Kidney epithelial cell (primary cell): ENCODE data around the gene NXPH4. TPM values are rescaled to one million over a fixed set of nuclear protein-coding genes. Genes with fewer than 3 reads are reported as not detected.
A peak's percentile ranks its signal among the peaks of the same experiment; 100 is the strongest.

ENCODE experiments used
- DNase-seq: peaks from one replicate; pipeline ENCODE4 v3.0.0-alpha.2; 2010; ENCODE audit warnings: low read depth
- H3K27me3 ChIP-seq: 2 replicates; pipeline ENCODE4 v1.6.0; 2011; ENCODE audit warnings: low read length; ENCODE audit not compliant: control insufficient read depth, insufficient read depth
- H3K36me3 ChIP-seq: 2 replicates; pipeline ENCODE4 v1.5.1; 2011; ENCODE audit warnings: low read length; ENCODE audit not compliant: control insufficient read depth, insufficient read depth
- H3K4me3 ChIP-seq: 2 replicates; pipeline ENCODE4 v1.5.1; 2011; ENCODE audit warnings: low read depth, mild to moderate bottlenecking, control low read depth, low read length
- total RNA-seq: library from RNA; depleted of rRNA; stranded (reverse); fragments of >200 nt; gene quantifications from 2 replicates; pipeline ENCODE4 v1.2.3, GENCODE V29; 2015
- TF ChIP-seq, protein P1 (sequence below): IDR thresholded peaks from 2 replicates; pipeline ENCODE4 v1.5.1; 2011; ENCODE audit warnings: mild to moderate bottlenecking, moderate library complexity, low read length, control low read depth, inconsistent platforms; ENCODE audit not compliant: insufficient read depth, poor library complexity, severe bottlenecking

Gene NXPH4
- 3.1 and 5.9 TPM in 2 replicates for total RNA-seq

DNA sequence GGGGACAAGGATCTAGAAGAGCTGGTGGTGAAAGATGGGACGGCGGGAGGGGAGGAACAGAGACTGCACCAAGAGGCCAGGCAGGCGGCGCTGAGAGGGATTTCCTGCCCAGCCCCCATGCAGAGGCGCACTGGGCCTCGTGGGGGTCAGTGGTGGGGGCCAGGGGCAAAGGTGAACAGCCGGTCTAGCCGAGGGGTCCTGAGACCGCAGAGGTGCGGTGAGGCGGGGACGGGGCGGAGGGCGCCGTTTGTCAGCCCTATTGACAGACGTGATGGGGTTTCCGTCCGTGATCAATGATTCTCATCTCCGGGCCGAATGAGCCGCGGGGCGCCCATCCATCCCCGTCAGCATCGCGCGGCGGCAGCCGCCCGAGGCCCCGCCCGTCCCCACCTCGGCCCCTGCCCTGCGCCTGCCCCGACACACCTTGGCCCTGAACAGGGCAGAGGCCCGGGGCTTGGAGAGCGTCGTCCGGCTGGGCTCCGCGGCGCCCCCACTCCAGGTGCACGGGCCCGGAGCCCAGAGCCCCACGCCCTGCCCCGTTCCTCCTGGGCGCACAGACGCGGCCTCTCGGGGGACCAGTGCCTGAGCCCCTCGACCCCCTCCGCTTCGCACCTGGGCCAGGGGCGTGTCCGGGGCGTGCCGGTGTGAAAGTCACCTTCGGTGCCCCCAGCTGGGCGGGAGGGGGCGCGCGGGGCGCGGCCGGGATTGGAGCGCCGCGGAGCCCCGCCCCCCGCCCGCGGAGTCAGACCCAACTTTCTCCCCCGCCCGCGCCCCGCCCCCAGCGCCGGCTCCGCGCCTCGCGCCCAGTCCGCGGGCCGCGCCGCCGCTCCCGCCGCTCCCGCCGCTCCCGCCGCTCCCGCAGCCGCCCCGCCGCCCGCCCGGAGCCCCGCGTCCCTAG lies at the start of gene NXPH4:
NXPH4 (plus strand) TSS at position 781 of the 898 bp plus-strand sequence. CDS start 176 bp downstream, outside the sequence.
- DNase-seq = no peak
- peak within 1 kb of the TSS; percentile 21 for H3K4me3 ChIP-seq
- no peaks in the 10 kb centered on the region for H3K36me3 ChIP-seq
- TF ChIP-seq, protein P1, sequence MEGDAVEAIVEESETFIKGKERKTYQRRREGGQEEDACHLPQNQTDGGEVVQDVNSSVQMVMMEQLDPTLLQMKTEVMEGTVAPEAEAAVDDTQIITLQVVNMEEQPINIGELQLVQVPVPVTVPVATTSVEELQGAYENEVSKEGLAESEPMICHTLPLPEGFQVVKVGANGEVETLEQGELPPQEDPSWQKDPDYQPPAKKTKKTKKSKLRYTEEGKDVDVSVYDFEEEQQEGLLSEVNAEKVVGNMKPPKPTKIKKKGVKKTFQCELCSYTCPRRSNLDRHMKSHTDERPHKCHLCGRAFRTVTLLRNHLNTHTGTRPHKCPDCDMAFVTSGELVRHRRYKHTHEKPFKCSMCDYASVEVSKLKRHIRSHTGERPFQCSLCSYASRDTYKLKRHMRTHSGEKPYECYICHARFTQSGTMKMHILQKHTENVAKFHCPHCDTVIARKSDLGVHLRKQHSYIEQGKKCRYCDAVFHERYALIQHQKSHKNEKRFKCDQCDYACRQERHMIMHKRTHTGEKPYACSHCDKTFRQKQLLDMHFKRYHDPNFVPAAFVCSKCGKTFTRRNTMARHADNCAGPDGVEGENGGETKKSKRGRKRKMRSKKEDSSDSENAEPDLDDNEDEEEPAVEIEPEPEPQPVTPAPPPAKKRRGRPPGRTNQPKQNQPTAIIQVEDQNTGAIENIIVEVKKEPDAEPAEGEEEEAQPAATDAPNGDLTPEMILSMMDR = no peak
- H3K27me3 ChIP-seq = peaks cover 68% of the 10 kb centered on the region

GRCh38 chr12:57166971-57167371 lies 49.6 kb upstream of the NXPH4 start:
- no peak overlapping the region for H3K4me3 ChIP-seq
- H3K27me3 ChIP-seq = no peaks in the 10 kb centered on the region
- TF ChIP-seq, protein P1 = no peak
- peak; percentile 72 for DNase-seq
- H3K36me3 ChIP-seq = peaks cover 3% of the 10 kb centered on the region

DNA sequence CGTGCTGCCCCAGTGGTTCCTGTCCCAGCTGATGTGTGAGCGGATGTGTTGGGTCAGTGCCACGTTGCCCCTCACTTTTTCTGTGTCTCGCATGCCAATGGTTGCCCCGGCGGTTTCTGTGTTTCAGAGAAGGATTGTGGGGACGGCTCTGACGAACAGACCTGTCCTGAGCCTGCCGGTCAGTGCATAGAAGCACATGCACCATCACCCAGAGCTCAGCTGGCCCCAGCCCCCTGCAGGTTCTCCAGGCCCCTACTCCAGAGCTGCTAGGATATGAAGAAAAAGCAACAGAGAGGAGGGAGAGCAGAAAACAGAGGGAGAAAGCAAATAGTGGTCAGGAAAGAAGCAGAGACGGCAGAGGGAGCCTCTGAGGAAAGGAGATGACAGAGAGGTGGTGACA lies 48.5 kb upstream of the NXPH4 start:
- DNase-seq = no peak
- TF ChIP-seq, protein P1 = no peak
- Histone ChIP-seq H3K27me3 (no peaks in the 10 kb centered on the region), H3K36me3 (peaks cover 2% of the 10 kb centered on the region), H3K4me3 (no peak overlapping the region)

- Histone ChIP-seq H3K4me3 (no peak overlapping the region), H3K27me3 (no peaks in the 10 kb centered on the region), H3K36me3 (peaks cover 2% of the 10 kb centered on the region)
- TF ChIP-seq, protein P1 = no peak
- no peak for DNase-seq
Measured at GRCh38 chr12:57169046-57169795, 47.4 kb upstream of the NXPH4 start.

- Histone ChIP-seq H3K4me3 (no peak overlapping the region), H3K36me3 (no peaks in the 10 kb centered on the region), H3K27me3 (no peaks in the 10 kb centered on the region)
- TF ChIP-seq, protein P1 = no peak
- no peak for DNase-seq
Measured at GRCh38 chr12:57169969-57170368, 46.6 kb upstream of the NXPH4 start.
